Fibroblast of skin of back (primary cell): Measurements from ENCODE around the gene KCNA10. TPM values are rescaled to one million over a fixed set of nuclear protein-coding genes. Genes with fewer than 3 reads are reported as not detected.

ENCODE experiments used
- DNase-seq: peaks from one replicate; pipeline ENCODE4 v3.0.0-alpha.2; 2013
- polyA plus RNA-seq, 2 experiments: library from polyadenylated mRNA; unstranded; fragments of 120-200 nt; gene quantifications; one replicate each; pipeline ENCODE4 v1.2.1, GENCODE V29; 2013; ENCODE audit not compliant: insufficient read length in 2 of 2

KCNA10 gene
- polyA plus RNA-seq (2013, experiment 1 of 2; ENCODE audit: insufficient read length): not detected
- polyA plus RNA-seq (2013, experiment 2 of 2; ENCODE audit: insufficient read length): not detected

- DNase-seq: no peak
These were observed at the start of gene KCNA10 for GRCh38 chr1:110519125-110519810. TSS of gene KCNA10 (minus strand) at chr1:110519175. CDS start at chr1:110518787, 388 bp downstream.

- no peak for DNase-seq
These were observed 47.9 kb upstream of the KCNA10 start for GRCh38 chr1:110566836-110567235.

- DNase-seq: no peak
These were observed 46.6 kb upstream of the KCNA10 start for GRCh38 chr1:110565565-110565964.

GRCh38 chr1:110563089-110563488 lies 44.1 kb upstream of the KCNA10 start:
- DNase-seq: no peak

- DNase-seq: no peak
These were observed 42.6 kb upstream of the KCNA10 start for GRCh38 chr1:110561596-110561995.

- no peak for DNase-seq
These were observed 40.2 kb upstream of the KCNA10 start for GRCh38 chr1:110559157-110559556.

- DNase-seq: no peak
These were observed 38.5 kb upstream of the KCNA10 start for GRCh38 chr1:110557481-110557880.

- DNase-seq: no peak
These were observed 37.5 kb upstream of the KCNA10 start for GRCh38 chr1:110556471-110556807.

GRCh38 chr1:110555807-110556470 lies 37.0 kb upstream of the KCNA10 start:
- DNase-seq: no peak

- DNase-seq: peak; percentile 27
These were observed 36.2 kb upstream of the KCNA10 start for GRCh38 chr1:110554871-110555801.

- no peak for DNase-seq
These were observed 32.4 kb upstream of the KCNA10 start for GRCh38 chr1:110551278-110551809.

GRCh38 chr1:110549831-110550230 lies 30.9 kb upstream of the KCNA10 start:
- DNase-seq: no peak

- no peak for DNase-seq
These were observed 29.4 kb upstream of the KCNA10 start for GRCh38 chr1:110548381-110548780.

GRCh38 chr1:110547017-110547416 lies 28.0 kb upstream of the KCNA10 start:
- DNase-seq: no peak

GRCh38 chr1:110545492-110545891 lies 26.5 kb upstream of the KCNA10 start:
- no peak for DNase-seq

GRCh38 chr1:110544753-110545152 lies 25.8 kb upstream of the KCNA10 start:
- DNase-seq: no peak

- DNase-seq: peak; percentile 49
These were observed 23.8 kb upstream of the KCNA10 start for GRCh38 chr1:110542725-110543124.

- no peak for DNase-seq
These were observed 23.0 kb upstream of the KCNA10 start for GRCh38 chr1:110541906-110542395.

GRCh38 chr1:110540891-110541685 lies 22.1 kb upstream of the KCNA10 start:
- no peak for DNase-seq

- DNase-seq: no peak
These were observed 19.9 kb upstream of the KCNA10 start for GRCh38 chr1:110538921-110539320.

GRCh38 chr1:110538075-110538474 lies 19.1 kb upstream of the KCNA10 start:
- DNase-seq: no peak

- no peak for DNase-seq
These were observed 17.0 kb upstream of the KCNA10 start for GRCh38 chr1:110535985-110536384.
